ENCODE results near the gene POU1F1. TPM values are rescaled to one million over a fixed set of nuclear protein-coding genes. Genes with fewer than 3 reads are reported as not detected.

Gene POU1F1
- polyA plus RNA-seq, 1 of the 3 experiments (the other 2 are of a cell fraction), result not detected

DNA sequence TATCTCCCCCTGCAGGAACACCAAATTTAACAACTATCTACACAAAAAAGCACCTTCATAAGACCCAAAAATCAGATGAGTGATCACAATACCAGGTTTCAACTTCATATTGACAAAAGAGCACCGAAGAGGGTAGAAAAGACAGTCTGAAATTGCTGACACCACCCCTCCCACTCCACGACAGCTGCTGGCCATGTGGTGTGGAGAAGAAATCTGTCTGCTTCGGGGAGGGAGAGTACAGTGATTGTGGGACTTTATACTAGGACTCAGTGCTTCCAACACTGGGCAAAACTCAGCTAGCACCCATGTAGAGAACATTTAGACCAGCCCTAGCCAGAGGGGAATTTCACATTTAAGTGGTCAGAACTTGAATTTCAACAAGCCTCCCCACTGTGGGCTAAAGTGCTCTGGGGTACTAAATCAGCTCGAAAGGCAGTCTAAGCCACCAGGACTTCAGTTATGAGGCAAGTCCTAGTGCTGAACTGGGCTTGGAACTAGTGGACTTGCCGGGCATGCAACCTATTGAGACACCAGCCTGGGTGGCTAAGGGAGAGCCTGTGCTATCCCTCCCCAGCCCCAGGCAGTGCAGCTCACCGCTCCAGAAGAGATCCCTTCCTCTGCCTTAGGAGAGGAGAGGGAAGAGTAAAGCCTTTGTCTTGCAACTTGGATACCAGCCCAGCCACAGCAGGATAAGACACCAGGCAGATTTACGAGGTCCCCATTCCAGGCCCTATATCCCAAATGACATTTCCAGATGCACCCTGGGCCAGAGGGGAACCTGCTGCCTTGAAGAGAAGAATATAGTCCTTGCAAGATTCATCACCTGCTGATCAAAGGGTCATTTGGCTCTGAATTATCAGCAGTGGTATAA, 44.6 kb upstream of the POU1F1 start (continued):
- no peak for TF ChIP-seq POLR2AphosphoS5 (IDR thresholded peaks at IDR 0.05; ENCODE audit: low read depth, low read length)

DNA sequence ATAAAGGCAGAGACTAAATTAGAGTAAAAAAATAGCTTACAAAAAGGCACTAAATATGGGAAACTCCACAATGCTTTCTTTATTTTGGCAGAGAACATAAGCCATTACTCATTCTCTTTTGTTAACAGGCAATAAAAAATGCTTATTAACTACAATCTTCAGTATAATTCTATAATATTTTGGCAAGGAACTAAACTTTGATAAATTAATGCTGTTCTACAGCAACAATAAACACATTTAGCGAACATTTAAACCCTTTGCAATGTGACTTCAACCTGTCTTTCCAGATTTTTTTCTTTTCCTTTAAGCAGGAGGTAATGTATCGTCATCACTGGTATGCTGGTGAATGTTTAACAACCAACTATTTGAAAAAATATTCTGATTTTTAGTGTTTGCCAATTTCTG, 42.2 kb upstream of the POU1F1 start:
- Histone ChIP-seq H3F3A (replicated peaks; ENCODE audit: insufficient read depth) (no peaks in the 10 kb centered on the region), H3K4me2 (no peak overlapping the region), H4K20me1 (ENCODE audit: insufficient read depth) (no peaks in the 10 kb centered on the region), H3K27ac (ENCODE audit: low read depth in 2 of 2, low read length in 1 of 2) (no peak overlapping the region), H3K79me2 (ENCODE audit: insufficient read depth) (no peaks in the 10 kb centered on the region), H3K9ac (no peak overlapping the region), H3K4me1 (ENCODE audit: control insufficient read depth in 1 of 2, insufficient read depth in 2 of 2, low read depth in 1 of 2, low read length in 1 of 2) (no peaks in the 10 kb centered on the region; a peak in 1 of 4 replicates), H3K9me3 (no peaks in the 10 kb centered on the region), H2AFZ (ENCODE audit: low read depth) (no peak overlapping the region), H3K9me2 (no peaks in the 10 kb centered on the region), H3K36me3 (replicated peaks in 1 of 2; ENCODE audit: control insufficient read depth in 1 of 2, insufficient read depth in 2 of 2, low read length in 1 of 2) (no peaks in the 10 kb centered on the region), H3K27me3 (ENCODE audit: insufficient read depth) (peaks cover 14% of the 10 kb centered on the region; the same call in 1 of the 2 replicates), H3K4me3 (ENCODE audit: low read depth in 2 of 2, low read length in 1 of 2) (no peak overlapping the region)
- POLR2A ChIA-PET, result no interaction called here
- CTCF ChIA-PET, result interaction anchor here (1.4 kb wide), 1 partner anchor 20 kb away, joined by 4 read pairs; no protein-coding TSS in a partner anchor
- TF ChIP-seq SMC3 (IDR thresholded peaks at IDR 0.05; ENCODE audit: low read depth, low read length) (no peak), NFIC (IDR thresholded peaks at IDR 0.05; ENCODE audit: borderline replicate concordance) (no peak), ELF1 (IDR thresholded peaks at IDR 0.05) (no peak), NRF1 (IDR thresholded peaks at IDR 0.05; ENCODE audit: low read depth, low read length) (no peak), EP300 (IDR thresholded peaks at IDR 0.05; ENCODE audit: borderline replicate concordance in 1 of 2, low read depth in 1 of 2, low read length in 1 of 2) (no peak), REST (IDR thresholded peaks at IDR 0.05; ENCODE audit: low read depth, low read length) (no peak), YY1 (IDR thresholded peaks at IDR 0.05; ENCODE audit: low read depth) (no peak), CHD2 (IDR thresholded peaks at IDR 0.05; ENCODE audit: low read length, partially characterized antibody) (no peak), SIN3A (IDR thresholded peaks at IDR 0.05; ENCODE audit: borderline replicate concordance, low read depth, low read length) (no peak)
- WGBS (ENCODE audit: low lambda C conversion rate), result 1% methylated on average over 2 of the region's 2 CpGs
- DNase-seq, result no peak

GRCh38 chr3:87317779-87318178, 41.4 kb upstream of the POU1F1 start:
- Histone ChIP-seq H3K4me1 (ENCODE audit: control insufficient read depth in 1 of 2, insufficient read depth in 2 of 2, low read depth in 1 of 2, low read length in 1 of 2) (no peaks in the 10 kb centered on the region; a peak in 1 of 4 replicates), H3K4me2 (no peak overlapping the region), H3F3A (replicated peaks; ENCODE audit: insufficient read depth) (no peaks in the 10 kb centered on the region), H4K20me1 (ENCODE audit: insufficient read depth) (no peaks in the 10 kb centered on the region), H3K9me3 (no peaks in the 10 kb centered on the region), H3K27me3 (ENCODE audit: insufficient read depth) (peaks cover 14% of the 10 kb centered on the region; the same call in 1 of the 2 replicates), H3K27ac (ENCODE audit: low read depth in 2 of 2, low read length in 1 of 2) (no peak overlapping the region), H3K79me2 (ENCODE audit: insufficient read depth) (no peaks in the 10 kb centered on the region), H3K9ac (no peak overlapping the region), H2AFZ (ENCODE audit: low read depth) (no peak overlapping the region), H3K4me3 (ENCODE audit: low read depth in 2 of 2, low read length in 1 of 2) (no peak overlapping the region), H3K9me2 (no peaks in the 10 kb centered on the region), H3K36me3 (replicated peaks in 1 of 2; ENCODE audit: control insufficient read depth in 1 of 2, insufficient read depth in 2 of 2, low read length in 1 of 2) (no peaks in the 10 kb centered on the region)
- ChIA-PET CTCF (interaction anchor here (1.4 kb wide), 1 partner anchor 19 kb away, joined by 4 read pairs; no protein-coding TSS in a partner anchor), POLR2A (no interaction called here)
- TF ChIP-seq FOSL2 (IDR thresholded peaks at IDR 0.05; ENCODE audit: borderline replicate concordance, low read depth) (no peak), FOXM1 (IDR thresholded peaks at IDR 0.05; ENCODE audit: low read depth) (no peak), YY1 (IDR thresholded peaks at IDR 0.05; ENCODE audit: low read depth) (no peak), NFIC (IDR thresholded peaks at IDR 0.05; ENCODE audit: borderline replicate concordance) (no peak), SIN3A (IDR thresholded peaks at IDR 0.05; ENCODE audit: borderline replicate concordance, low read depth, low read length) (no peak), TCF12 (IDR thresholded peaks at IDR 0.05) (no peak)
- TF ChIP-seq, protein P1, sequence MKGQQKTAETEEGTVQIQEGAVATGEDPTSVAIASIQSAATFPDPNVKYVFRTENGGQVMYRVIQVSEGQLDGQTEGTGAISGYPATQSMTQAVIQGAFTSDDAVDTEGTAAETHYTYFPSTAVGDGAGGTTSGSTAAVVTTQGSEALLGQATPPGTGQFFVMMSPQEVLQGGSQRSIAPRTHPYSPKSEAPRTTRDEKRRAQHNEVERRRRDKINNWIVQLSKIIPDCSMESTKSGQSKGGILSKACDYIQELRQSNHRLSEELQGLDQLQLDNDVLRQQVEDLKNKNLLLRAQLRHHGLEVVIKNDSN (IDR thresholded peaks at IDR 0.05; ENCODE audit: borderline replicate concordance, low read depth), result no peak
- TF ChIP-seq, protein P2, sequence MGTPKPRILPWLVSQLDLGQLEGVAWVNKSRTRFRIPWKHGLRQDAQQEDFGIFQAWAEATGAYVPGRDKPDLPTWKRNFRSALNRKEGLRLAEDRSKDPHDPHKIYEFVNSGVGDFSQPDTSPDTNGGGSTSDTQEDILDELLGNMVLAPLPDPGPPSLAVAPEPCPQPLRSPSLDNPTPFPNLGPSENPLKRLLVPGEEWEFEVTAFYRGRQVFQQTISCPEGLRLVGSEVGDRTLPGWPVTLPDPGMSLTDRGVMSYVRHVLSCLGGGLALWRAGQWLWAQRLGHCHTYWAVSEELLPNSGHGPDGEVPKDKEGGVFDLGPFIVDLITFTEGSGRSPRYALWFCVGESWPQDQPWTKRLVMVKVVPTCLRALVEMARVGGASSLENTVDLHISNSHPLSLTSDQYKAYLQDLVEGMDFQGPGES (IDR thresholded peaks at IDR 0.05; ENCODE audit: low read depth, low read length), result no peak
- DNase-seq, result no peak
- 9% methylated on average over 4 of the region's 4 CpGs for WGBS (ENCODE audit: low lambda C conversion rate)

All from SK-N-SH (cell line).